Measurements from ENCODE around the gene PI4KA.
"Not testable (repeated sequence)": the region's sequence is repeated elsewhere in the genome, so short reads cannot be mapped to it uniquely, and the experiment has no call there.

Gene PI4KA

GRCh38 chr22:20833225-20833665 lies 25.4 kb downstream of the PI4KA start:
- H3K4me3 ChIP-seq (ENCODE audit: low read depth, low read length): no peak overlapping the region
- TF ChIP-seq, protein P1, sequence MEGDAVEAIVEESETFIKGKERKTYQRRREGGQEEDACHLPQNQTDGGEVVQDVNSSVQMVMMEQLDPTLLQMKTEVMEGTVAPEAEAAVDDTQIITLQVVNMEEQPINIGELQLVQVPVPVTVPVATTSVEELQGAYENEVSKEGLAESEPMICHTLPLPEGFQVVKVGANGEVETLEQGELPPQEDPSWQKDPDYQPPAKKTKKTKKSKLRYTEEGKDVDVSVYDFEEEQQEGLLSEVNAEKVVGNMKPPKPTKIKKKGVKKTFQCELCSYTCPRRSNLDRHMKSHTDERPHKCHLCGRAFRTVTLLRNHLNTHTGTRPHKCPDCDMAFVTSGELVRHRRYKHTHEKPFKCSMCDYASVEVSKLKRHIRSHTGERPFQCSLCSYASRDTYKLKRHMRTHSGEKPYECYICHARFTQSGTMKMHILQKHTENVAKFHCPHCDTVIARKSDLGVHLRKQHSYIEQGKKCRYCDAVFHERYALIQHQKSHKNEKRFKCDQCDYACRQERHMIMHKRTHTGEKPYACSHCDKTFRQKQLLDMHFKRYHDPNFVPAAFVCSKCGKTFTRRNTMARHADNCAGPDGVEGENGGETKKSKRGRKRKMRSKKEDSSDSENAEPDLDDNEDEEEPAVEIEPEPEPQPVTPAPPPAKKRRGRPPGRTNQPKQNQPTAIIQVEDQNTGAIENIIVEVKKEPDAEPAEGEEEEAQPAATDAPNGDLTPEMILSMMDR (IDR thresholded peaks at IDR 0.05; ENCODE audit: insufficient read depth, low read length, missing control alignments): no peak
- ChIA-PET CTCF (no interaction called here), POLR2A (no interaction called here)
- DNase-seq (ENCODE audit: low read depth, low spot score): no peak

DNA sequence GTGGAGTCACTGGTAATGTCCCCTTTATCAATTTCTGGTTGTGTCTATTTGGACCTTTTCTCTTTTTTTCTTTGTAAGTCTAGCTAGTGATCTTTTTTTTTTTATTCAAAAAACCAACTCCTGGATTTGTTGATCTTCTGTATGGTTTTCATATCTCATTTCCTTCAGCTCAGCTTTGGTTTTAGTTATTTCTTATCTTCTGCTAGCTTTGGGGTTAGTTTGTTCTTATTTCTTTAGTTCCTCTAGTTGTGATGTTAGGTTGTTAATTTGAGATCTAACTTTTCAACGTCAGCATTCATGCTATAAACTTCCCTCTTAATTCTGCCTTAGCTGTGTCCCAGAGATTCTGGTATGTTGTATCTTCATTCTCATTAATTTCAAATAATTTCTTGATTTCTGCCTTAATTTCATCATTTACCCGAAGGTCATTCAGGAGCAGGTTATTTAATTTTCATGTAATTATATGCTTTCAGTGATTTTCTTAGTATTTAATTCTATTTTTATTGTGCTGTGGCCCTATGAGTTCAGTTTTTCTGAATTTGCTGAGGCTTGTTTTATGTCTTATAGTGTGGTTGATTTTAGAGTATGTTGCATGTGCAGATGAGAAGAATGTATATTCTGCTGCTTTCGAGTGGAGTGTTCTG lies 29.0 kb downstream of the PI4KA start:
- ChIA-PET CTCF (no interaction called here), POLR2A (no interaction called here)
- DNase-seq (ENCODE audit: low read depth, low spot score): no peak
- no peak overlapping the region for H3K4me3 ChIP-seq (ENCODE audit: low read depth, low read length)
- TF ChIP-seq, protein P1 (IDR thresholded peaks at IDR 0.05; ENCODE audit: insufficient read depth, low read length, missing control alignments): no peak

GRCh38 chr22:20826373-20827152 lies 32.0 kb downstream of the PI4KA start:
- CTCF ChIA-PET; DNase-seq (ENCODE audit: low read depth, low spot score); POLR2A ChIA-PET; H3K4me3 ChIP-seq (ENCODE audit: low read depth, low read length): not testable (repeated sequence)

GRCh38 chr22:20825624-20826023 lies 33.0 kb downstream of the PI4KA start:
- ChIA-PET POLR2A (no interaction called here), CTCF (no interaction called here)
- TF ChIP-seq, protein P1 (IDR thresholded peaks at IDR 0.05; ENCODE audit: insufficient read depth, low read length, missing control alignments): no peak
- H3K4me3 ChIP-seq (ENCODE audit: low read depth, low read length): no peak overlapping the region
- DNase-seq (ENCODE audit: low read depth, low spot score): no peak

DNA sequence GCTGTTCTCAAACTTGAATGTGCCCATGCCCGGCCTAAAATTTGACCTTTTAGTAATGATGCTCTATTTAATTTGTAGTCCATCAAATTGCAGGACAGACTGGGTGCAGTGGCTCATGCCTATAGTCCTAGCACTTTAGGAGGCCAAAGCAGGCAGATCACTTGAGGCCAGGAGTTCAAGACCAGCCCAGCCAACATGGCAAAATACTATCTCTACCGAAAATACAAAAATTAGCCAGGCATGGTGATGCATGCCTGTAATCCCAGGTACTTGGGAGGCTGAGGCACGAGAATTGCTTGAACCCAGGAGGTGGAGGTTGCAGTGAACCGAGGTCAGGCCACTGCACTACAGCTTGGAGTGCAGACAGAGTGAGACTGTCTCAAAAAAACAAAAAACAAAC lies 33.4 kb downstream of the PI4KA start:
- H3K4me3 ChIP-seq (ENCODE audit: low read depth, low read length); POLR2A ChIA-PET; DNase-seq (ENCODE audit: low read depth, low spot score): not testable (repeated sequence)
- CTCF ChIA-PET: interaction anchor here (1.7 kb wide), 1 partner anchor 9 kb away, joined by 6 read pairs; no protein-coding TSS in a partner anchor

DNA sequence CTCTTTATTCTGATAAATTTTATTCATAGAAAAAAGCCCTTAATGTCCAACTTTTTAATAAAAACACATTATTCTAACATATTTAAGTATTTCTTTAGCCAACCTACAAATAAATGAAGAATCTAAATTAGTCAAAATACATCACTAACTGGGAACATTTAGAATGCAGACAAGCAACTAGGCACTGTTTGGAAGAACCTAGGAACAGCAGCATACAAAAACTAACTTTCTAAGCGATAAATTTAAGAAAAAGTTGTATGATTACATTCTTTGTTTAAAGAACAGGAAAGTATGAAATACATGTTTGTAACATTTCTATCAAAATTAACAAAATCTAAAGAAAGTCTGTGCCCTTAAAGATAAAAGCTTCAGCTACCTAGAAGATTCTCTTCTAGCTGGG lies 35.3 kb downstream of the PI4KA start:
- POLR2A ChIA-PET: no interaction called here
- TF ChIP-seq, protein P1 (IDR thresholded peaks at IDR 0.05; ENCODE audit: insufficient read depth, low read length, missing control alignments): no peak
- CTCF ChIA-PET: interaction anchor here (1.6 to 1.7 kb wide), 3 partner anchors 11 to 19 kb away, joined by 4 to 6 read pairs (median 4); no protein-coding TSS in a partner anchor
- no peak for DNase-seq (ENCODE audit: low read depth, low spot score)
- H3K4me3 ChIP-seq (ENCODE audit: low read depth, low read length): no peak overlapping the region

DNA sequence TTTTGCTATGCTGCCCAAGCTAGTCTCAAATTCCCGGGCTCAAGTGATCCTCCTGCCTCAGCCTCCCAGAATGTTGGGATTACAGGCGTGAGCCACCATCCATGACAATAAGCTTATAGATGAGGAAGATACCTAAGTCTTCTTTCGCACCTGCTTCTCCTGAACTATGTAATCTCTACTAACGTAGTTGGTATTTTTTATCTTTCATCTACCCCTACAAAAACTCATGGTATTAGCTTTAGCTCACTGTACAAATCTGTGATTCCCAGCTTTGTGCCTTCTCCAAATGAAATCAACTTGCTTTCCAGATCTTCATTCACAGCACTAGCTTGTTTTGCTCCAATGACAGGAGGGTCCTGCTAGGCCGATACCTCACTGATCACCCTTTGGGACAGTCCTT lies 36.4 kb downstream of the PI4KA start:
- TF ChIP-seq, protein P1 (IDR thresholded peaks at IDR 0.05; ENCODE audit: insufficient read depth, low read length, missing control alignments): no peak
- ChIA-PET POLR2A (no interaction called here), CTCF (interaction anchor here (0.6 to 1.7 kb wide), 4 partner anchors 18 to 38 kb away, joined by 3 to 4 read pairs (median 4); no protein-coding TSS in a partner anchor)
- H3K4me3 ChIP-seq (ENCODE audit: low read depth, low read length): no peak overlapping the region
- no peak for DNase-seq (ENCODE audit: low read depth, low spot score)

DNA sequence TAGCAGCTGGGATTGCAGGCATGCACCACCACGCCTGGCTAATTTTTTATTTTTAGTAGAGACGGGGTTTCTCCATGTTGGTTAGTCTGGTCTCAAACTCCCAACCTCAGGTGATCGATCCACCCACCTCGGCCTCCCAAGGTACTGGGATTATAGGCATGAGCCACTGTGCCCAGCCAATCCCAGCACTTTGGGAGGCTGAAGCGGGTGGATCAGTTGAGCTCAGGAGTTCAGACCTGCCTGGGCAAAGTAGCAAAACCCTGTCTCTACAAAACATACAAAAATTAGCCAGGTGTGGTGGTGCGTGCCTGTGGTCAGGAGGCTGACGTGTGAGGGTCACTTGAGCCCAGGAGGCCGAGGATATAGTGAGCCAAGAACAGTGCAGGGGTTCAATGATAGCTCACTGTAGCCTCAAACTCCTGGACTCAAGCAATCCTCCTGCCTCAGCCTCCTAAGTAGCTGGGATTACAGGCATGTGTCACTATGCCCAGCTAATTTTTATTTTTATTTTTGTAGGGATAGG lies 36.8 kb downstream of the PI4KA start:
- H3K4me3 ChIP-seq (ENCODE audit: low read depth, low read length); DNase-seq (ENCODE audit: low read depth, low spot score); POLR2A ChIA-PET: not testable (repeated sequence)
- CTCF ChIA-PET: interaction anchor here (0.6 to 1.7 kb wide), 4 partner anchors 17 to 38 kb away, joined by 3 to 4 read pairs (median 4); no protein-coding TSS in a partner anchor
